ENCODE data around the gene C3. TPM values are rescaled to one million over a fixed set of nuclear protein-coding genes. Genes with fewer than 3 reads are reported as not detected.

The C3 gene
- polyA plus RNA-seq, 1 experiment: 1.8 TPM

DNA sequence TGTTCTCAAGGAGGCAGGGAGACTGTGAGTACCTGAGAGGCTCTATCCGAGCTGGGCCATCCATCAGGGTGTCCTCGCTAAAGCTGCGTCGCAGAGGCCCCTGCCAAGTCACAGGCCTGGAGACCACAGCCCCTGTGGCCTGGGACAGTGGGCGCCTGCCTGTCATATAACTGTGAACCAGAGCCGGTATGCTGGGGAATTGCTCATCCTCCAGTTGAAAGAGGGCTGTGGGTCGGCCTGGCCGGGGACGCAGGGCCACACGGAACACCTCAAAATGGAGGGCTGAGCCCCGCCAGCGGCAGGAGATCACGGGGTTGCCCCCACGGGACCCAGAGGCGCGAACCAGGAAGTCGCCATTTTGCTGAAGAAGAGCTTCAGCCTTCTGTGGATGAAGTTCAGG, 40.2 kb upstream of the C3 start:
- TF ChIP-seq, protein P1, sequence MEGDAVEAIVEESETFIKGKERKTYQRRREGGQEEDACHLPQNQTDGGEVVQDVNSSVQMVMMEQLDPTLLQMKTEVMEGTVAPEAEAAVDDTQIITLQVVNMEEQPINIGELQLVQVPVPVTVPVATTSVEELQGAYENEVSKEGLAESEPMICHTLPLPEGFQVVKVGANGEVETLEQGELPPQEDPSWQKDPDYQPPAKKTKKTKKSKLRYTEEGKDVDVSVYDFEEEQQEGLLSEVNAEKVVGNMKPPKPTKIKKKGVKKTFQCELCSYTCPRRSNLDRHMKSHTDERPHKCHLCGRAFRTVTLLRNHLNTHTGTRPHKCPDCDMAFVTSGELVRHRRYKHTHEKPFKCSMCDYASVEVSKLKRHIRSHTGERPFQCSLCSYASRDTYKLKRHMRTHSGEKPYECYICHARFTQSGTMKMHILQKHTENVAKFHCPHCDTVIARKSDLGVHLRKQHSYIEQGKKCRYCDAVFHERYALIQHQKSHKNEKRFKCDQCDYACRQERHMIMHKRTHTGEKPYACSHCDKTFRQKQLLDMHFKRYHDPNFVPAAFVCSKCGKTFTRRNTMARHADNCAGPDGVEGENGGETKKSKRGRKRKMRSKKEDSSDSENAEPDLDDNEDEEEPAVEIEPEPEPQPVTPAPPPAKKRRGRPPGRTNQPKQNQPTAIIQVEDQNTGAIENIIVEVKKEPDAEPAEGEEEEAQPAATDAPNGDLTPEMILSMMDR (IDR thresholded peaks at IDR 0.05; ENCODE audit: low read depth, low read length): no peak
- Histone ChIP-seq H3K27me3 (ENCODE audit: control insufficient read depth, insufficient read depth, low read length) (no peaks in the 10 kb centered on the region), H3K4me3 (ENCODE audit: low read depth, low read length) (no peak overlapping the region), H3K9me3 (ENCODE audit: control insufficient read depth, insufficient read depth, low read length) (peaks cover 5% of the 10 kb centered on the region; the same call in 1 of the 2 replicates), H3K27ac (ENCODE audit: low read depth, low read length) (no peak overlapping the region)
- ChIA-PET CTCF (no interaction called here), POLR2A (no interaction called here)
- no peak for DNase-seq (ENCODE audit: low read depth, low spot score)

GRCh38 chr19:6754653-6755463, 34.4 kb upstream of the C3 start:
- POLR2A ChIA-PET: no interaction called here
- CTCF ChIA-PET: interaction anchor here (1.5 kb wide), 1 partner anchor 16 kb away, joined by 4 read pairs; no protein-coding TSS in a partner anchor
- H3K27me3 ChIP-seq (ENCODE audit: control insufficient read depth, insufficient read depth, low read length): no peaks in the 10 kb centered on the region
- TF ChIP-seq, protein P1 (IDR thresholded peaks at IDR 0.05; ENCODE audit: low read depth, low read length): no peak
- no peak overlapping the region for H3K27ac ChIP-seq (ENCODE audit: low read depth, low read length)
- no peak for DNase-seq (ENCODE audit: low read depth, low spot score)
- peaks cover 7% of the 10 kb centered on the region; the same call in 1 of the 2 replicates for H3K9me3 ChIP-seq (ENCODE audit: control insufficient read depth, insufficient read depth, low read length)
- H3K4me3 ChIP-seq (ENCODE audit: low read depth, low read length): no peak overlapping the region

- TF ChIP-seq, protein P1 (IDR thresholded peaks at IDR 0.05; ENCODE audit: low read depth, low read length): no peak
- no peak for DNase-seq (ENCODE audit: low read depth, low spot score)
- ChIA-PET POLR2A (no interaction called here), CTCF (interaction anchor here (1.5 kb wide), 1 partner anchor 17 kb away, joined by 4 read pairs; no protein-coding TSS in a partner anchor)
- Histone ChIP-seq H3K9me3 (ENCODE audit: control insufficient read depth, insufficient read depth, low read length) (peaks cover 7% of the 10 kb centered on the region; the same call in 1 of the 2 replicates), H3K4me3 (ENCODE audit: low read depth, low read length) (no peak overlapping the region), H3K27me3 (ENCODE audit: control insufficient read depth, insufficient read depth, low read length) (no peaks in the 10 kb centered on the region), H3K27ac (ENCODE audit: low read depth, low read length) (no peak overlapping the region)
Measured at GRCh38 chr19:6754136-6754535, 33.7 kb upstream of the C3 start.

GRCh38 chr19:6753178-6754031, 33.0 kb upstream of the C3 start:
- H3K27ac ChIP-seq (ENCODE audit: low read depth, low read length): no peak overlapping the region
- TF ChIP-seq, protein P1 (IDR thresholded peaks at IDR 0.05; ENCODE audit: low read depth, low read length): no peak
- CTCF ChIA-PET: interaction anchor here (1.5 kb wide), 1 partner anchor 17 kb away, joined by 4 read pairs; no protein-coding TSS in a partner anchor
- no peaks in the 10 kb centered on the region for H3K27me3 ChIP-seq (ENCODE audit: control insufficient read depth, insufficient read depth, low read length)
- H3K9me3 ChIP-seq (ENCODE audit: control insufficient read depth, insufficient read depth, low read length): peaks cover 7% of the 10 kb centered on the region; the same call in 1 of the 2 replicates
- peak overlapping the region; percentile 37; the same call in 1 of the 2 replicates for H3K4me3 ChIP-seq (ENCODE audit: low read depth, low read length)
- no peak for DNase-seq (ENCODE audit: low read depth, low spot score)
- POLR2A ChIA-PET: interaction anchor here (1.5 kb wide), 1 partner anchor 15 kb away, joined by 3 read pairs; no protein-coding TSS in a partner anchor

Measured in AG04450 (cell line).